HCT116 (cell line): Measurements from ENCODE around the gene RPS24. TPM values are rescaled to one million over a fixed set of nuclear protein-coding genes. Genes with fewer than 3 reads are reported as not detected.
A peak's percentile ranks its signal among the peaks of the same experiment; 100 is the strongest.

ENCODE experiments used
- ATAC-seq: fragments of 200-7000 bp; cut with Tn5 transposase; 2 replicates; pipeline ENCODE4 v1.9.1; 2020; ENCODE audit warnings: mild to moderate bottlenecking, moderate library complexity
- BruUV-seq: library from RNA; stranded (reverse); fragments of 400-500 nt; replicated peaks from 2 replicates; lab custom pipeline; 2021; lab: Mats Ljungman, UMichigan
- CTCF ChIA-PET: fragments of 300-600 bp; sonication (Branson Sonifier 250); formaldehyde crosslinking; loops from one replicate; lab custom pipeline; 2021; ENCODE audit warnings: antibody characterized with exemption; lab: Charles Lee
- POLR2A ChIA-PET: fragments of 300-600, 350-600 bp; sonication (Branson Sonifier 250); formaldehyde crosslinking; loops from one replicate; lab custom pipeline; 2021; ENCODE audit warnings: antibody characterized with exemption; lab: Charles Lee
- RAD21 ChIA-PET, 2 experiments: fragments of 300-600 bp; sonication (Branson Sonifier 250); formaldehyde crosslinking; loops; one replicate each; lab custom pipeline; 2023; ENCODE audit warnings: low total read pairs in 2 of 2; ENCODE audit not compliant: uncharacterized antibody in 2 of 2, unreplicated experiment in 2 of 2, low non-redundant PET in 1 of 2; lab: Charles Lee
- DNase-seq: peaks from one replicate; pipeline ENCODE4 v3.0.0-alpha.2; 2010; ENCODE audit warnings: low read depth, low spot score
- H2AFZ ChIP-seq: fragments of 200-600 bp; shearing (Covaris generic), sonication (generic); 2 replicates; pipeline ENCODE4 v1.6.1; 2017; ENCODE audit warnings: low read depth, mixed run types, mixed read lengths, antibody characterized with exemption, low read length; ENCODE audit not compliant: poor library complexity, severe bottlenecking
- H3K27ac ChIP-seq: 2 replicates; pipeline ENCODE4 v1.5.1; 2012; ENCODE audit warnings: low read depth, low read length
- H3K27me3 ChIP-seq: fragments of 200-600 bp; sonication (generic); 2 replicates; pipeline ENCODE4 v1.6.1; 2016; ENCODE audit warnings: mixed run types, low read length, mixed read lengths; ENCODE audit not compliant: insufficient read depth
- H3K36me3 ChIP-seq, 2 experiments: fragments of 200-500 bp in 1 of 2; fragments of 200-600 bp in 1 of 2; sonication (Bioruptor generic) in 1 of 2; sonication (generic) in 1 of 2; 2 replicates each; pipeline versions ENCODE4 v1.5.1 to v1.6.1; 2014 to 2016; ENCODE audit warnings: low read length in 2 of 2, inconsistent platforms in 1 of 2, mixed read lengths in 1 of 2, mixed run types in 1 of 2; ENCODE audit not compliant: insufficient read depth in 2 of 2, control insufficient read depth in 1 of 2
- H3K4me1 ChIP-seq, 2 experiments: fragments of 200-600 bp in 1 of 2; sonication (generic) in 1 of 2; 2 replicates each; pipeline versions ENCODE4 v1.5.1 to v1.6.1; 2012 to 2017; ENCODE audit warnings: low read length in 2 of 2, inconsistent platforms in 1 of 2, mild to moderate bottlenecking in 1 of 2, mixed read lengths in 1 of 2, mixed run types in 1 of 2, moderate library complexity in 1 of 2; ENCODE audit not compliant: insufficient read depth in 2 of 2, control insufficient read depth in 1 of 2
- H3K4me2 ChIP-seq: fragments of 200-600 bp; sonication (generic); 2 replicates; pipeline ENCODE4 v1.6.1; 2017; ENCODE audit warnings: mixed run types, low read length, mixed read lengths
- H3K4me3 ChIP-seq, 2 experiments: fragments of 200-600 bp in 1 of 2; sonication (generic) in 1 of 2; replicated peaks in 1 of 2; 2 replicates each; pipeline ENCODE4 v1.5.1; 2011 to 2016; ENCODE audit warnings: low read length in 2 of 2, control low read depth in 1 of 2, low read depth in 1 of 2, mild to moderate bottlenecking in 1 of 2, mixed read lengths in 1 of 2, mixed run types in 1 of 2
- H3K79me2 ChIP-seq: fragments of 200-600 bp; sonication (generic); 2 replicates; pipeline ENCODE4 v1.6.1; 2017; ENCODE audit warnings: mild to moderate bottlenecking, mixed run types, low read length, moderate library complexity, mixed read lengths; ENCODE audit not compliant: insufficient read depth
- H3K9ac ChIP-seq: fragments of 200-600 bp; sonication (generic); 2 replicates; pipeline ENCODE4 v1.6.1; 2016; ENCODE audit warnings: low read length, mixed read lengths
- H3K9me2 ChIP-seq: fragments of 200-600 bp; sonication (generic), shearing (Covaris generic); 2 replicates; pipeline ENCODE4 v1.6.1; 2017; ENCODE audit warnings: mixed run types, mild to moderate bottlenecking, moderate library complexity; ENCODE audit not compliant: insufficient read depth
- H3K9me3 ChIP-seq, 2 experiments: fragments of 200-500 bp in 1 of 2; fragments of 200-600 bp in 1 of 2; sonication (Bioruptor generic) in 1 of 2; sonication (generic) in 1 of 2; 2 replicates each; pipeline ENCODE4 v1.6.1; 2014 to 2017; ENCODE audit warnings: low read length in 2 of 2, mixed read lengths in 2 of 2, inconsistent platforms in 1 of 2, low read depth in 1 of 2, mild to moderate bottlenecking in 1 of 2, mixed run types in 1 of 2, moderate library complexity in 1 of 2; ENCODE audit not compliant: control insufficient read depth in 1 of 2, insufficient read depth in 1 of 2
- H4K20me1 ChIP-seq: fragments of 200-600 bp; sonication (generic), shearing (Covaris generic); 2 replicates; pipeline ENCODE4 v1.6.1; 2017; ENCODE audit warnings: mixed run types, mild to moderate bottlenecking, moderate library complexity; ENCODE audit not compliant: insufficient read depth
- CEBPB ChIP-seq: IDR thresholded peaks from 2 replicates; pipeline ENCODE4 v1.6.1; 2012; ENCODE audit warnings: low read depth
- EGR1 ChIP-seq: IDR thresholded peaks from 2 replicates; pipeline ENCODE4 v1.6.1; 2012; ENCODE audit warnings: low read depth
- ELF1 ChIP-seq: IDR thresholded peaks from 2 replicates; pipeline ENCODE4 v1.6.1; 2012; ENCODE audit warnings: low read depth, borderline replicate concordance
- EZH2 ChIP-seq: fragments of 200-600 bp; sonication (generic); IDR thresholded peaks from 2 replicates; pipeline ENCODE4 v1.6.1; 2017; ENCODE audit warnings: antibody characterized with exemption, mixed run types
- EZH2phosphoT487 ChIP-seq: fragments of 200-600 bp; IDR thresholded peaks from 2 replicates; pipeline ENCODE4 v1.6.1; 2018; ENCODE audit warnings: antibody characterized with exemption, borderline replicate concordance
- JUND ChIP-seq: IDR thresholded peaks from 2 replicates; pipeline ENCODE4 v1.6.1; 2012
- POLR2A ChIP-seq: IDR thresholded peaks from 2 replicates; pipeline ENCODE4 v1.7.0; 2011; ENCODE audit warnings: borderline replicate concordance; ENCODE audit not compliant: insufficient read depth, insufficient read length; ENCODE audit errors: extremely low read depth
- RAD21 ChIP-seq: IDR thresholded peaks from 2 replicates; pipeline ENCODE4 v1.6.1; 2012; ENCODE audit warnings: low read depth, mild to moderate bottlenecking
- SIN3A ChIP-seq: IDR thresholded peaks from 2 replicates; pipeline ENCODE4 v1.6.1; 2012; ENCODE audit warnings: low read depth
- SP1 ChIP-seq: IDR thresholded peaks from 2 replicates; pipeline ENCODE4 v1.6.1; 2012; ENCODE audit warnings: low read depth
- YY1 ChIP-seq: IDR thresholded peaks from 2 replicates; pipeline ENCODE4 v1.6.1; 2011; ENCODE audit warnings: low read length, low read depth, moderate library complexity, mild to moderate bottlenecking; ENCODE audit not compliant: insufficient replicate concordance; ENCODE audit errors: extremely low read depth
- ZFX ChIP-seq: fragments of 450-650 bp; IDR thresholded peaks from 2 replicates; pipeline ENCODE4 v1.6.1; 2017
- intact Hi-C: fragments of 100-400 bp; cut with micrococcal nuclease; formaldehyde crosslinking; loops from 2 replicates; pipeline ENCODE4 v1.10.0; 2022
- total RNA-seq: library from RNA; stranded (reverse); gene quantifications from one replicate; pipeline ENCODE4 v1.2.1, GENCODE V29; 2021; ENCODE audit not compliant: unreplicated experiment
- TF ChIP-seq, protein P1 (sequence below): IDR thresholded peaks from 2 replicates; pipeline ENCODE4 v1.6.1; 2011; ENCODE audit warnings: mild to moderate bottlenecking, low read length, moderate library complexity; ENCODE audit not compliant: insufficient replicate concordance; ENCODE audit errors: extremely low read depth
- TF ChIP-seq, protein P2 (sequence below), 3 experiments: fragments of 200-600 bp in 1 of 3; sonication (generic) in 1 of 3; IDR thresholded peaks in 2 of 3; conservative IDR thresholded peaks in 1 of 3; 2 replicates each; pipeline ENCODE4 v1.5.1; 2012 to 2017; ENCODE audit warnings: low read depth in 2 of 3, low read length in 2 of 3, antibody characterized with exemption in 1 of 3, borderline replicate concordance in 1 of 3, control low read depth in 1 of 3, mild to moderate bottlenecking in 1 of 3, mixed read lengths in 1 of 3, mixed run types in 1 of 3, moderate library complexity in 1 of 3; ENCODE audit not compliant: insufficient read depth in 1 of 3
- TF ChIP-seq, protein P3 (sequence below): IDR thresholded peaks from 2 replicates; pipeline ENCODE4 v1.6.1; 2012; ENCODE audit warnings: low read depth

RPS24 gene
- total RNA-seq, 1 experiment from 2014 or later, result 1,764 TPM

DNA sequence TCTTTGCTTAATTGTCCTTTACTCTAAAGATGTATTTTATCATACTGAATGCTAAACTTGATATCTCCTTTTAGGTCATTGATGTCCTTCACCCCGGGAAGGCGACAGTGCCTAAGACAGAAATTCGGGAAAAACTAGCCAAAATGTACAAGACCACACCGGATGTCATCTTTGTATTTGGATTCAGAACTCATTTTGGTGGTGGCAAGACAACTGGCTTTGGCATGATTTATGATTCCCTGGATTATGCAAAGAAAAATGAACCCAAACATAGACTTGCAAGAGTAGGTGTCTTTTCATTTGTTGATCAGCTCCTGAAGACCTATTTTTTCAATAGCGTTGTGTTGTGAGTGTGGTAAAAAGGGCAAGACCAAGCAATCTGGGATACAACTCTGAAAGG is 1.8 kb downstream of the RPS24 start:
- Histone ChIP-seq H3K4me3 (peak overlapping the region; percentile 88 to 97), H3K27me3 (no peaks in the 10 kb centered on the region), H3K9me3 (no peaks in the 10 kb centered on the region), H3K4me1 (peaks cover 7 to 20% of the 10 kb centered on the region in 2 experiments; a peak in 3 of 4 replicates), H4K20me1 (peaks cover 61% of the 10 kb centered on the region), H3K9ac (peak overlapping the region; percentile 87), H3K4me2 (peak overlapping the region; percentile 89), H3K27ac (no peak overlapping the region), H3K79me2 (peaks cover 69% of the 10 kb centered on the region), H2AFZ (no peak overlapping the region), H3K9me2 (no peaks in the 10 kb centered on the region), H3K36me3 (peaks cover 55 to 62% of the 10 kb centered on the region in 2 experiments)
- BruUV-seq, result no TSS peak
- RAD21 ChIA-PET, result no interaction called here
- CTCF ChIA-PET, result interaction anchor here (2.7 kb wide), 1 partner anchor 11 kb away, joined by 9 read pairs; no protein-coding TSS in a partner anchor
- TF ChIP-seq POLR2A (no peak), EGR1 (no peak), SIN3A (no peak), ZFX (no peak), YY1 (no peak), JUND (no peak), EZH2 (no peak), ELF1 (no peak), EZH2phosphoT487 (no peak), SP1 (no peak), RAD21 (no peak), CEBPB (no peak)
- TF ChIP-seq, protein P1, sequence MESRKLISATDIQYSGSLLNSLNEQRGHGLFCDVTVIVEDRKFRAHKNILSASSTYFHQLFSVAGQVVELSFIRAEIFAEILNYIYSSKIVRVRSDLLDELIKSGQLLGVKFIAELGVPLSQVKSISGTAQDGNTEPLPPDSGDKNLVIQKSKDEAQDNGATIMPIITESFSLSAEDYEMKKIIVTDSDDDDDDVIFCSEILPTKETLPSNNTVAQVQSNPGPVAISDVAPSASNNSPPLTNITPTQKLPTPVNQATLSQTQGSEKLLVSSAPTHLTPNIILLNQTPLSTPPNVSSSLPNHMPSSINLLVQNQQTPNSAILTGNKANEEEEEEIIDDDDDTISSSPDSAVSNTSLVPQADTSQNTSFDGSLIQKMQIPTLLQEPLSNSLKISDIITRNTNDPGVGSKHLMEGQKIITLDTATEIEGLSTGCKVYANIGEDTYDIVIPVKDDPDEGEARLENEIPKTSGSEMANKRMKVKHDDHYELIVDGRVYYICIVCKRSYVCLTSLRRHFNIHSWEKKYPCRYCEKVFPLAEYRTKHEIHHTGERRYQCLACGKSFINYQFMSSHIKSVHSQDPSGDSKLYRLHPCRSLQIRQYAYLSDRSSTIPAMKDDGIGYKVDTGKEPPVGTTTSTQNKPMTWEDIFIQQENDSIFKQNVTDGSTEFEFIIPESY, result no peak
- TF ChIP-seq, protein P2, sequence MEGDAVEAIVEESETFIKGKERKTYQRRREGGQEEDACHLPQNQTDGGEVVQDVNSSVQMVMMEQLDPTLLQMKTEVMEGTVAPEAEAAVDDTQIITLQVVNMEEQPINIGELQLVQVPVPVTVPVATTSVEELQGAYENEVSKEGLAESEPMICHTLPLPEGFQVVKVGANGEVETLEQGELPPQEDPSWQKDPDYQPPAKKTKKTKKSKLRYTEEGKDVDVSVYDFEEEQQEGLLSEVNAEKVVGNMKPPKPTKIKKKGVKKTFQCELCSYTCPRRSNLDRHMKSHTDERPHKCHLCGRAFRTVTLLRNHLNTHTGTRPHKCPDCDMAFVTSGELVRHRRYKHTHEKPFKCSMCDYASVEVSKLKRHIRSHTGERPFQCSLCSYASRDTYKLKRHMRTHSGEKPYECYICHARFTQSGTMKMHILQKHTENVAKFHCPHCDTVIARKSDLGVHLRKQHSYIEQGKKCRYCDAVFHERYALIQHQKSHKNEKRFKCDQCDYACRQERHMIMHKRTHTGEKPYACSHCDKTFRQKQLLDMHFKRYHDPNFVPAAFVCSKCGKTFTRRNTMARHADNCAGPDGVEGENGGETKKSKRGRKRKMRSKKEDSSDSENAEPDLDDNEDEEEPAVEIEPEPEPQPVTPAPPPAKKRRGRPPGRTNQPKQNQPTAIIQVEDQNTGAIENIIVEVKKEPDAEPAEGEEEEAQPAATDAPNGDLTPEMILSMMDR (IDR thresholded peaks at IDR 0.05 in 2 of 3, conservative IDR thresholded peaks at IDR 0.05 in 1 of 3; ENCODE audit: borderline replicate concordance in 1 of 3, insufficient read depth in 1 of 3, low read depth in 2 of 3, low read length in 2 of 3), result no peak
- TF ChIP-seq, protein P3, sequence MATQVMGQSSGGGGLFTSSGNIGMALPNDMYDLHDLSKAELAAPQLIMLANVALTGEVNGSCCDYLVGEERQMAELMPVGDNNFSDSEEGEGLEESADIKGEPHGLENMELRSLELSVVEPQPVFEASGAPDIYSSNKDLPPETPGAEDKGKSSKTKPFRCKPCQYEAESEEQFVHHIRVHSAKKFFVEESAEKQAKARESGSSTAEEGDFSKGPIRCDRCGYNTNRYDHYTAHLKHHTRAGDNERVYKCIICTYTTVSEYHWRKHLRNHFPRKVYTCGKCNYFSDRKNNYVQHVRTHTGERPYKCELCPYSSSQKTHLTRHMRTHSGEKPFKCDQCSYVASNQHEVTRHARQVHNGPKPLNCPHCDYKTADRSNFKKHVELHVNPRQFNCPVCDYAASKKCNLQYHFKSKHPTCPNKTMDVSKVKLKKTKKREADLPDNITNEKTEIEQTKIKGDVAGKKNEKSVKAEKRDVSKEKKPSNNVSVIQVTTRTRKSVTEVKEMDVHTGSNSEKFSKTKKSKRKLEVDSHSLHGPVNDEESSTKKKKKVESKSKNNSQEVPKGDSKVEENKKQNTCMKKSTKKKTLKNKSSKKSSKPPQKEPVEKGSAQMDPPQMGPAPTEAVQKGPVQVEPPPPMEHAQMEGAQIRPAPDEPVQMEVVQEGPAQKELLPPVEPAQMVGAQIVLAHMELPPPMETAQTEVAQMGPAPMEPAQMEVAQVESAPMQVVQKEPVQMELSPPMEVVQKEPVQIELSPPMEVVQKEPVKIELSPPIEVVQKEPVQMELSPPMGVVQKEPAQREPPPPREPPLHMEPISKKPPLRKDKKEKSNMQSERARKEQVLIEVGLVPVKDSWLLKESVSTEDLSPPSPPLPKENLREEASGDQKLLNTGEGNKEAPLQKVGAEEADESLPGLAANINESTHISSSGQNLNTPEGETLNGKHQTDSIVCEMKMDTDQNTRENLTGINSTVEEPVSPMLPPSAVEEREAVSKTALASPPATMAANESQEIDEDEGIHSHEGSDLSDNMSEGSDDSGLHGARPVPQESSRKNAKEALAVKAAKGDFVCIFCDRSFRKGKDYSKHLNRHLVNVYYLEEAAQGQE, result no peak
- intact Hi-C loops, result no loop called here
- DNase-seq, result no peak
- POLR2A ChIA-PET, result no interaction called here
- ATAC-seq, result no peak
